Psoas muscle (tissue), 8 donors: Measurements from ENCODE around the gene TRIM8. TPM values are rescaled to one million over a fixed set of nuclear protein-coding genes. Genes with fewer than 3 reads are reported as not detected.
"Not testable (repeated sequence)": the region's sequence is repeated elsewhere in the genome, so short reads cannot be mapped to it uniquely, and the experiment has no call there.

Experiments used
- ATAC-seq, 4 donors: fragments of 200-7000 bp; cut with Tn5 transposase; one replicate each; pipeline ENCODE4 v1.9.1; 2020; ENCODE audit warnings: moderate library complexity in 3 of 4, mild to moderate bottlenecking in 2 of 4
- DNase-seq, 2 donors: peaks; one replicate each; pipeline ENCODE4 v3.0.0-alpha.2; 2020
- H3K27ac ChIP-seq: fragments of 200-600 bp; one replicate; pipeline ENCODE4 v1.8.0; 2022
- H3K27me3 ChIP-seq, 3 donors: fragments of 200-600 bp in 1 of 3; one replicate each; pipeline versions ENCODE4 v1.6.1 to v1.8.0; 2013 to 2022; ENCODE audit warnings: low read length in 2 of 3, mild to moderate bottlenecking in 2 of 3, moderate library complexity in 1 of 3; ENCODE audit not compliant: insufficient read depth in 3 of 3
- H3K36me3 ChIP-seq, 2 donors: fragments of 200-600 bp in 1 of 2; one replicate each; pipeline versions ENCODE4 v1.6.1 to v1.8.0; 2013 to 2022; ENCODE audit warnings: low read depth in 1 of 2, mild to moderate bottlenecking in 1 of 2, moderate library complexity in 1 of 2; ENCODE audit not compliant: insufficient read depth in 1 of 2
- H3K4me1 ChIP-seq: fragments of 200-600 bp; one replicate; pipeline ENCODE4 v1.8.0; 2022
- H3K4me3 ChIP-seq: fragments of 200-600 bp; one replicate; pipeline ENCODE4 v1.8.0; 2022; ENCODE audit warnings: mild to moderate bottlenecking
- H3K9me3 ChIP-seq: fragments of 200-600 bp; one replicate; pipeline ENCODE4 v1.8.0; 2022
- CTCF ChIP-seq: fragments of 200-600 bp; IDR thresholded peaks from one replicate; pipeline ENCODE4 v1.8.0; 2022; ENCODE audit warnings: antibody characterized with exemption
- WGBS, 3 donors: extraction: QIAGEN DNeasy Blood & Tissue Kit; methylation state at CpG; one replicate each; pipeline versions ENCODE4 v1.1.6 to v1.1.7; 2013; 5-methylcytosine and 5-hydroxymethylcytosine counted together
- intact Hi-C, 2 donors: fragments of 100-400 bp; cut with DNase I; formaldehyde crosslinking; loops; one replicate each; pipeline versions ENCODE4 v1.11.0 to v1.14.2; 2022
- polyA plus RNA-seq, 3 donors: library from polyadenylated mRNA; stranded (reverse); fragments of 200-250 nt; gene quantifications; one replicate each; pipeline ENCODE4 v1.2.3, GENCODE V29; 2013
- total RNA-seq, 4 donors: library from RNA; stranded (reverse); fragmentation: NEBNext Ultra II Directional in 2 of 4; extraction: Animal tissue kit (Norgen Biotek cat#: 25700) in 2 of 4; gene quantifications; one replicate each; pipeline versions ENCODE4 v1.2.1 to v1.2.4, GENCODE V29; 2021 to 2023
- donor health status: healthy with polysubstance abuse.
- donor health status: DM: no; HTN: no; CAD: no; lungs with moderate emphysema.
- donor health status: Bipolar disorder and iron deficiency.
- donor health status: healthy.
- donor health status: DM: yes; HTN: yes; CAD: no.
- donor health status: DM: no; HTN: no; CAD: no.
- donor health status: DM: no; HTN: no; CAD: no.
- donor health status: DM: yes; HTN: yes; CAD: no.

TRIM8 gene
- total and polyA plus RNA-seq, 7 donors: 57.6 to 166 (median 97.2) TPM

GRCh38 chr10:102682416-102682815 is 38.1 kb downstream of the TRIM8 start:
- WGBS, 3 donors: 95 to 96% (median 95%) methylated on average over 7 of the region's 7 CpGs
- Histone ChIP-seq H3K4me3 (no peak overlapping the region), H3K27ac (no peak overlapping the region), H3K27me3 (no peaks in the 10 kb centered on the region), H3K9me3 (no peaks in the 10 kb centered on the region), H3K4me1 (peaks cover 8% of the 10 kb centered on the region), H3K36me3 (peaks cover 0 to 19% of the 10 kb centered on the region in 2 donors)
- ATAC-seq (no peak), DNase-seq (no peak)
- no peak for TF ChIP-seq CTCF
- intact Hi-C loops: no loop called here

DNA sequence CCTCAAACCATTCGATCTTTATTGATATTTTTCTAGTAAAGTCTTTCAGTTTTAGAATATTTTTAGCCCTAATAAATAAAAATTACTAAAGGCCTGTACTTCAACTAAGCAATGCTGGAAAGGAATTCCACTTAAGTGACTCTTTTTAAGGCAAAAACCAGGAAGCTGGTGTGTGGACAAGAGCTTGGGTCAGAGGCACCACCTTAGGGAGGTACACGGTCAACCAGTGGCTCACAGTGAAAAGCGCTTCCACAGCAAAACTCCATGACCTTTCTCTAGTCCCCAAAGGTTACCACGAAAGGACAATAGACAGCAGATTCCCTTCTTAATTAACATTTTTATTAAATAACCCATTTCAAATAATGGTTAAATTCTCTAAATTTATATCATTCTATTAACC is 38.7 kb downstream of the TRIM8 start:
- no peak for TF ChIP-seq CTCF
- ATAC-seq (no peak), DNase-seq (no peak)
- WGBS, 3 donors: 95% methylated on average over 4 of the region's 4 CpGs
- no peaks in the 10 kb centered on the region for H3K27me3 ChIP-seq
- intact Hi-C loops: no loop called here
- no peak overlapping the region for H3K4me3 ChIP-seq
- no peak overlapping the region for H3K27ac ChIP-seq
- peaks cover 5% of the 10 kb centered on the region for H3K4me1 ChIP-seq
- no peaks in the 10 kb centered on the region for H3K9me3 ChIP-seq
- peaks cover 0 to 21% of the 10 kb centered on the region in 2 donors for H3K36me3 ChIP-seq

DNA sequence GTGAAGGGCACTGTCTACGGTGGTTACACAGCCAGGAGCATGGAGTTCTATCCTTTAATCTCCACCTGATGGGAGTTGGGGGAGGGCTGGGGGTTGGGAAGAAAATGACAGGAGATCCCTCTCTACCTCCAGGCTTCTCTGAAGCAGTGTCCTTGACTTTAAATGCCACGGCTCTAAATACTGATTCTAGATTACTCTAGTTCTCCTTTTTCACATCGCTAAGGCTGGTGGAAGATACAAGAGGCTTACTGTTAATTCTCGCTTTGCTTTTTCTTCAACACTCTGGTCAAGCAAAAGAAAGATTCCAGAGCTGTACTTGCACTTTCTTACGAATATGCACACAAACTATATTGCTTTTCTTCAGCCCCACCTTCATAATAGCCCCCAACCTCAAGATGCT is 39.5 kb downstream of the TRIM8 start:
- WGBS, 3 donors: 86 to 94% (median 93%) methylated on average over 5 of the region's 5 CpGs
- TF ChIP-seq CTCF: no peak
- Histone ChIP-seq H3K4me3 (no peak overlapping the region), H3K36me3 (peaks cover 0 to 21% of the 10 kb centered on the region in 2 donors), H3K9me3 (no peaks in the 10 kb centered on the region), H3K27ac (no peak overlapping the region), H3K27me3 (no peaks in the 10 kb centered on the region), H3K4me1 (no peaks in the 10 kb centered on the region)
- DNase-seq (no peak), ATAC-seq (no peak)
- intact Hi-C loops: no loop called here

- ATAC-seq: no peak
Observed at GRCh38 chr10:102691285-102692066, 47.2 kb downstream of the TRIM8 start.

GRCh38 chr10:102695401-102695800 is 51.1 kb downstream of the TRIM8 start:
- H3K4me1 ChIP-seq, H3K27ac ChIP-seq, ATAC-seq, intact Hi-C loops, H3K27me3 ChIP-seq, H3K4me3 ChIP-seq, DNase-seq, H3K9me3 ChIP-seq: not testable (repeated sequence)
- 96 to 98% (median 98%) methylated on average over 10 of the region's 10 CpGs for WGBS, 3 donors
- H3K36me3 ChIP-seq: peaks cover 7 to 35% of the 10 kb centered on the region in 2 donors

More at GRCh38 chr10:102691285-102692066, 47.2 kb downstream of the TRIM8 start:
- H3K36me3 ChIP-seq: peaks cover 0 to 26% of the 10 kb centered on the region in 2 donors
- H3K27ac ChIP-seq: no peak overlapping the region
- intact Hi-C loops: no loop called here
- no peak for TF ChIP-seq CTCF
- no peaks in the 10 kb centered on the region for H3K27me3 ChIP-seq
- 84 to 85% (median 85%) methylated on average over 8 of the region's 8 CpGs for WGBS, 3 donors
- no peaks in the 10 kb centered on the region for H3K4me1 ChIP-seq
- no peaks in the 10 kb centered on the region for H3K9me3 ChIP-seq
- DNase-seq: no peak
- H3K4me3 ChIP-seq: no peak overlapping the region
